Sigmoid colon (tissue), 7 donors: ENCODE measurements around the gene PSORS1C1. TPM values are rescaled to one million over a fixed set of nuclear protein-coding genes. Genes with fewer than 3 reads are reported as not detected.
A peak's percentile ranks its signal among the peaks of the same experiment; 100 is the strongest.

ENCODE experiments used
- DNase-seq: peaks from one replicate; pipeline ENCODE4 v3.0.0-alpha.2; 2019
- H3K27ac ChIP-seq, 4 donors: fragments of 200-600 bp; sonication (generic); one replicate each; pipeline ENCODE4 v1.5.1; 2016 to 2019; ENCODE audit warnings: mild to moderate bottlenecking in 1 of 4
- H3K27me3 ChIP-seq, 3 donors: fragments of 200-600 bp; sonication (generic); one replicate each; pipeline ENCODE4 v1.5.1; 2019; ENCODE audit warnings: mild to moderate bottlenecking in 1 of 3
- H3K36me3 ChIP-seq, 4 donors: fragments of 200-600 bp; sonication (generic); one replicate each; pipeline ENCODE4 v1.5.1; 2016 to 2019
- H3K4me1 ChIP-seq, 4 donors: fragments of 200-600 bp; sonication (generic); one replicate each; pipeline ENCODE4 v1.5.1; 2017 to 2019
- H3K4me3 ChIP-seq, 4 donors: fragments of 200-600 bp; sonication (generic); one replicate each; pipeline ENCODE4 v1.5.1; 2017 to 2019; ENCODE audit warnings: mild to moderate bottlenecking in 2 of 4, moderate library complexity in 1 of 4
- H3K9me3 ChIP-seq, 4 donors: fragments of 200-600 bp in 3 of 4; sonication (generic) in 3 of 4; one replicate each; pipeline versions ENCODE4 v1.5.1 to v1.6.1; 2013 to 2019
- EP300 ChIP-seq, 4 donors: sonication (generic); formaldehyde crosslinking; IDR thresholded peaks; one replicate each; pipeline ENCODE4 v1.6.1; 2017; ENCODE audit warnings: antibody characterized with exemption in 4 of 4
- POLR2A ChIP-seq, 2 donors: fragments of 450-650 bp; IDR thresholded peaks; one replicate each; pipeline ENCODE4 v1.6.1; 2016; ENCODE audit warnings: antibody characterized with exemption in 2 of 2, mild to moderate bottlenecking in 2 of 2, moderate library complexity in 2 of 2
- POLR2AphosphoS5 ChIP-seq, 4 donors: sonication (generic); formaldehyde crosslinking; IDR thresholded peaks; one replicate each; pipeline ENCODE4 v1.6.1; 2017; ENCODE audit warnings: antibody characterized with exemption in 4 of 4
- WGBS, 2 donors: extraction: QIAGEN DNeasy Blood & Tissue Kit; methylation state at CpG; one replicate each; pipeline ENCODE4 v1.1.7; 2013; 5-methylcytosine and 5-hydroxymethylcytosine counted together
- intact Hi-C: fragments of 100-400 bp; cut with DNase I; formaldehyde crosslinking; loops from one replicate; pipeline ENCODE4 v1.15.1; 2023
- polyA plus RNA-seq, 3 donors: library from polyadenylated mRNA; stranded (reverse); fragments of 200-250 nt; gene quantifications; one replicate each; pipeline ENCODE4 v1.2.3, GENCODE V29; 2013
- total RNA-seq, 4 donors: library from RNA; depleted of rRNA; stranded (reverse); fragments of >200 nt; gene quantifications; one replicate each; pipeline ENCODE4 v1.1.0, GENCODE V29; 2016
- TF ChIP-seq, protein P1 (sequence below), 4 experiments: fragments of 450-650 bp in 3 of 4; fragments of 200-600 bp in 1 of 4; IDR thresholded peaks; one replicate each; pipeline ENCODE4 v1.5.1; 2016 to 2019; ENCODE audit warnings: antibody characterized with exemption in 4 of 4, mild to moderate bottlenecking in 3 of 4, moderate library complexity in 2 of 4
- donor health status: healthy with polysubstance abuse.
- donor health status: Bipolar disorder and iron deficiency.
- donor health status: healthy.

The PSORS1C1 gene
- total and polyA plus RNA-seq, 7 donors = 0.49 to 33.3 (median 2.7) TPM

- TF ChIP-seq EP300 (IDR thresholded peaks at IDR 0.05) (no peak), POLR2A (IDR thresholded peaks at IDR 0.05) (no peak), POLR2AphosphoS5 (IDR thresholded peaks at IDR 0.05) (no peak)
- TF ChIP-seq, protein P1, sequence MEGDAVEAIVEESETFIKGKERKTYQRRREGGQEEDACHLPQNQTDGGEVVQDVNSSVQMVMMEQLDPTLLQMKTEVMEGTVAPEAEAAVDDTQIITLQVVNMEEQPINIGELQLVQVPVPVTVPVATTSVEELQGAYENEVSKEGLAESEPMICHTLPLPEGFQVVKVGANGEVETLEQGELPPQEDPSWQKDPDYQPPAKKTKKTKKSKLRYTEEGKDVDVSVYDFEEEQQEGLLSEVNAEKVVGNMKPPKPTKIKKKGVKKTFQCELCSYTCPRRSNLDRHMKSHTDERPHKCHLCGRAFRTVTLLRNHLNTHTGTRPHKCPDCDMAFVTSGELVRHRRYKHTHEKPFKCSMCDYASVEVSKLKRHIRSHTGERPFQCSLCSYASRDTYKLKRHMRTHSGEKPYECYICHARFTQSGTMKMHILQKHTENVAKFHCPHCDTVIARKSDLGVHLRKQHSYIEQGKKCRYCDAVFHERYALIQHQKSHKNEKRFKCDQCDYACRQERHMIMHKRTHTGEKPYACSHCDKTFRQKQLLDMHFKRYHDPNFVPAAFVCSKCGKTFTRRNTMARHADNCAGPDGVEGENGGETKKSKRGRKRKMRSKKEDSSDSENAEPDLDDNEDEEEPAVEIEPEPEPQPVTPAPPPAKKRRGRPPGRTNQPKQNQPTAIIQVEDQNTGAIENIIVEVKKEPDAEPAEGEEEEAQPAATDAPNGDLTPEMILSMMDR (IDR thresholded peaks at IDR 0.05) = no peak
- Histone ChIP-seq H3K4me3 (no peak overlapping the region), H3K27ac (peak overlapping the region in 2 of 4 donors; percentile 60 to 63), H3K27me3 (no peaks in the 10 kb centered on the region), H3K36me3 (no peaks in the 10 kb centered on the region), H3K9me3 (no peaks in the 10 kb centered on the region), H3K4me1 (peaks cover 0 to 42% (median 31%) of the 10 kb centered on the region in 4 donors)
- intact Hi-C loops = no loop called here
- no peak for DNase-seq
- 93 to 94% methylated on average over 12 of the region's 12 CpGs for WGBS, 2 donors
Measured at GRCh38 chr6:31115941-31116560, 1.5 kb downstream of the PSORS1C1 start.

DNA sequence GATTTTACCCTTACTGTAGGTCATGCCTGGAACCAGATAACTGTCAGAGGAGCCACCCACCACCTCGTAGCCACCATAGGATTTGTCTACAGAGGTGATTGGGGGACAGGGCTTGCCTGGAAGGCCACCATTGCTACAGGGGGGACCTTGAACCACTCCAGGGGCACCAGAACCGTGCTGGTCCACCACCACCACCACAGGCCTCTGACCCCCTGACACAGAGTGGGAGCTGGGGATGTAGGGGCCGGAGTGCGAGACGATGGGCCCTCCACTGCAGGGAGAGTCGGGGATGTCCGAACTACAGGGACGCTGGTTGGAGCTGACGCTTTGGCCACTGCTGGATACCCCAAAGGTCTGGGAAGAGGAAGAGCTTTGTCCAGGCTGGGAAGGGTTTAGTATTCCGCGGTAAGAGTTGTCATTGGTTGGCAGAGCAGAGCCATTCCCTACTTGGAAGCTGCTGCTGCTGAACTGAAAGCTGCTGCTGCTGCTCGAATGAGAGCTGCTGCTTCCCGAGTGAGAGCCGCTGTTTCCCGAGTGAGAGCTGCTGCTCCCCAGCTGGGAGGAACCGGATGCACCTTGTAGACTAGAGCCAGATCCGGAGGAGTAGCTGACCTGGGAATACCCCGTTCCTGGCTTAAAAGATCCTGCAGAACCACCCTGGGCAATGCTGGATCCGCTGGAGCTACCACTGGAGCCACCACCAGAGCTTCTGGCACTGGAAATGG lies 2.2 kb downstream of the PSORS1C1 start:
- peak in 2 of 4 donors; percentile 16 to 49 for TF ChIP-seq POLR2AphosphoS5 (IDR thresholded peaks at IDR 0.05)
- TF ChIP-seq POLR2A (IDR thresholded peaks at IDR 0.05) = no peak
- Histone ChIP-seq H3K36me3 (no peaks in the 10 kb centered on the region), H3K4me1 (peaks cover 0 to 43% (median 32%) of the 10 kb centered on the region in 4 donors), H3K27ac (peak overlapping the region in 3 of 4 donors; percentile 59 to 63 (median 60)), H3K4me3 (peak overlapping the region in 3 of 4 donors; percentile 19 to 36 (median 30)), H3K27me3 (no peaks in the 10 kb centered on the region), H3K9me3 (no peaks in the 10 kb centered on the region)
- intact Hi-C loops = no loop called here
- WGBS, 2 donors = 83 to 89% methylated on average over 19 of the region's 19 CpGs
- DNase-seq = no peak

- 80 to 90% methylated on average over 7 of the region's 7 CpGs for WGBS, 2 donors
- H3K4me1 ChIP-seq = peaks cover 0 to 56% (median 45%) of the 10 kb centered on the region in 4 donors
- intact Hi-C loops = no loop called here
- no peaks in the 10 kb centered on the region for H3K36me3 ChIP-seq
- H3K27ac ChIP-seq = no peak overlapping the region
- no peaks in the 10 kb centered on the region for H3K27me3 ChIP-seq
- no peaks in the 10 kb centered on the region for H3K9me3 ChIP-seq
- TF ChIP-seq, protein P1 (IDR thresholded peaks at IDR 0.05) = no peak
- no peak for TF ChIP-seq POLR2AphosphoS5 (IDR thresholded peaks at IDR 0.05)
- no peak for DNase-seq
- no peak overlapping the region for H3K4me3 ChIP-seq
Measured at GRCh38 chr6:31118178-31118577, 3.6 kb downstream of the PSORS1C1 start.

GRCh38 chr6:31120151-31120915 lies 5.7 kb downstream of the PSORS1C1 start, which contains the start of gene CDSN:
TSS of gene CDSN (minus strand) at chr6:31120446. CDS start at chr6:31120419, 27 bp downstream.
- Histone ChIP-seq H3K4me3 (no peak within 1 kb of the TSS), H3K27me3 (no peaks in the 10 kb centered on the region), H3K27ac (no peak within 1 kb of the TSS), H3K36me3 (no peaks in the 10 kb centered on the region), H3K4me1 (peaks cover 0 to 50% (median 34%) of the 10 kb centered on the region in 4 donors), H3K9me3 (no peaks in the 10 kb centered on the region)
- intact Hi-C loops = no loop called here
- DNase-seq = no peak
- TF ChIP-seq POLR2A (IDR thresholded peaks at IDR 0.05) (no peak), POLR2AphosphoS5 (IDR thresholded peaks at IDR 0.05) (no peak), EP300 (IDR thresholded peaks at IDR 0.05) (no peak)
- TF ChIP-seq, protein P1 (IDR thresholded peaks at IDR 0.05) = no peak
- WGBS, 2 donors = 86 to 87% methylated on average over 26 of the region's 26 CpGs
